ENCODE measurements around the gene GFPT2.

GFPT2 gene

DNA sequence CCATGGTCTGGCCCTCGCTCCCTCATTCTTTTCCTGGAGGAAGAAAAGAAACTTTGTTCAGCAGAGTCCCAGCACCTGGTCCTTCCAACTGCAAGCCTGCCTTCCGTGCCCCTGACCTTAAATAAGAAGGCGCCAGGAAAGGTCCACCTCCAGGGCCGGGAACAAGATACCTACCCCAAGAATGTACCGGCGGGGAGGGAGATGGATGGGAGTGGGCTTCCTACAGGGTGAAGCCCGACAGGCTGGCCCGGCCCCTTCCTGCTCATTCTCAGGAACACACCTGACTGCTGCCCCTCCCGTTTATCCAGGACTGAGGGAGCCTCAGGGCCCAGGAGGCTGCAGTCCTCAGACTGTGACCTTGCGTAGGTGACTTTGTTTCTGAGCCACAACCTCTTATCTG lies 27.3 kb upstream of the GFPT2 start:
- Histone ChIP-seq H3K4me3 (ENCODE audit: low read depth in 1 of 2, low read length in 2 of 2) (no peak overlapping the region), H3K9me3 (ENCODE audit: insufficient read depth, low read length, severe bottlenecking) (no peaks in the 10 kb centered on the region), H3K79me2 (ENCODE audit: insufficient read depth, low read length) (no peaks in the 10 kb centered on the region), H3K4me1 (ENCODE audit: insufficient read depth, low read length) (no peaks in the 10 kb centered on the region), H2AFZ (ENCODE audit: low read depth, low read length) (no peak overlapping the region), H3K36me3 (ENCODE audit: insufficient read depth, low read length) (no peaks in the 10 kb centered on the region), H4K20me1 (ENCODE audit: insufficient read depth, low read length) (no peaks in the 10 kb centered on the region), H3K4me2 (ENCODE audit: insufficient read depth, low read length) (no peak overlapping the region), H3K27ac (ENCODE audit: low read length) (no peak overlapping the region), H3K9ac (ENCODE audit: low read depth, low read length) (no peak overlapping the region), H3K27me3 (ENCODE audit: insufficient read depth, low read length, poor library complexity) (no peaks in the 10 kb centered on the region)
- TF ChIP-seq EZH2 (IDR thresholded peaks at IDR 0.05; ENCODE audit: borderline replicate concordance, low read depth, low read length, severe bottlenecking): no peak
- TF ChIP-seq, protein P1, sequence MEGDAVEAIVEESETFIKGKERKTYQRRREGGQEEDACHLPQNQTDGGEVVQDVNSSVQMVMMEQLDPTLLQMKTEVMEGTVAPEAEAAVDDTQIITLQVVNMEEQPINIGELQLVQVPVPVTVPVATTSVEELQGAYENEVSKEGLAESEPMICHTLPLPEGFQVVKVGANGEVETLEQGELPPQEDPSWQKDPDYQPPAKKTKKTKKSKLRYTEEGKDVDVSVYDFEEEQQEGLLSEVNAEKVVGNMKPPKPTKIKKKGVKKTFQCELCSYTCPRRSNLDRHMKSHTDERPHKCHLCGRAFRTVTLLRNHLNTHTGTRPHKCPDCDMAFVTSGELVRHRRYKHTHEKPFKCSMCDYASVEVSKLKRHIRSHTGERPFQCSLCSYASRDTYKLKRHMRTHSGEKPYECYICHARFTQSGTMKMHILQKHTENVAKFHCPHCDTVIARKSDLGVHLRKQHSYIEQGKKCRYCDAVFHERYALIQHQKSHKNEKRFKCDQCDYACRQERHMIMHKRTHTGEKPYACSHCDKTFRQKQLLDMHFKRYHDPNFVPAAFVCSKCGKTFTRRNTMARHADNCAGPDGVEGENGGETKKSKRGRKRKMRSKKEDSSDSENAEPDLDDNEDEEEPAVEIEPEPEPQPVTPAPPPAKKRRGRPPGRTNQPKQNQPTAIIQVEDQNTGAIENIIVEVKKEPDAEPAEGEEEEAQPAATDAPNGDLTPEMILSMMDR (IDR thresholded peaks at IDR 0.05; ENCODE audit: borderline replicate concordance, extremely low read depth, low read length, poor library complexity, severe bottlenecking): no peak
- DNase-seq: no peak
- ATAC-seq (ENCODE audit: insufficient read depth, low read depth): no peak

- no peak overlapping the region for H3K9ac ChIP-seq (ENCODE audit: low read depth, low read length)
- no peak overlapping the region for H3K27ac ChIP-seq (ENCODE audit: low read length)
- H3K4me1 ChIP-seq (ENCODE audit: insufficient read depth, low read length): no peaks in the 10 kb centered on the region
- H2AFZ ChIP-seq (ENCODE audit: low read depth, low read length): no peak overlapping the region
- DNase-seq (no peak), ATAC-seq (ENCODE audit: insufficient read depth, low read depth) (no peak)
- H4K20me1 ChIP-seq (ENCODE audit: insufficient read depth, low read length): no peaks in the 10 kb centered on the region
- H3K79me2 ChIP-seq (ENCODE audit: insufficient read depth, low read length): no peaks in the 10 kb centered on the region
- H3K27me3 ChIP-seq (ENCODE audit: insufficient read depth, low read length, poor library complexity): no peaks in the 10 kb centered on the region
- H3K9me3 ChIP-seq (ENCODE audit: insufficient read depth, low read length, severe bottlenecking): no peaks in the 10 kb centered on the region
- no peaks in the 10 kb centered on the region for H3K36me3 ChIP-seq (ENCODE audit: insufficient read depth, low read length)
- TF ChIP-seq, protein P1 (IDR thresholded peaks at IDR 0.05; ENCODE audit: borderline replicate concordance, extremely low read depth, low read length, poor library complexity, severe bottlenecking): no peak
- no peak for TF ChIP-seq EZH2 (IDR thresholded peaks at IDR 0.05; ENCODE audit: borderline replicate concordance, low read depth, low read length, severe bottlenecking)
- H3K4me3 ChIP-seq (ENCODE audit: low read depth in 1 of 2, low read length in 2 of 2): no peak overlapping the region
- no peak overlapping the region for H3K4me2 ChIP-seq (ENCODE audit: insufficient read depth, low read length)
Observed at GRCh38 chr5:180379355-180380070, 26.4 kb upstream of the GFPT2 start.

DNA sequence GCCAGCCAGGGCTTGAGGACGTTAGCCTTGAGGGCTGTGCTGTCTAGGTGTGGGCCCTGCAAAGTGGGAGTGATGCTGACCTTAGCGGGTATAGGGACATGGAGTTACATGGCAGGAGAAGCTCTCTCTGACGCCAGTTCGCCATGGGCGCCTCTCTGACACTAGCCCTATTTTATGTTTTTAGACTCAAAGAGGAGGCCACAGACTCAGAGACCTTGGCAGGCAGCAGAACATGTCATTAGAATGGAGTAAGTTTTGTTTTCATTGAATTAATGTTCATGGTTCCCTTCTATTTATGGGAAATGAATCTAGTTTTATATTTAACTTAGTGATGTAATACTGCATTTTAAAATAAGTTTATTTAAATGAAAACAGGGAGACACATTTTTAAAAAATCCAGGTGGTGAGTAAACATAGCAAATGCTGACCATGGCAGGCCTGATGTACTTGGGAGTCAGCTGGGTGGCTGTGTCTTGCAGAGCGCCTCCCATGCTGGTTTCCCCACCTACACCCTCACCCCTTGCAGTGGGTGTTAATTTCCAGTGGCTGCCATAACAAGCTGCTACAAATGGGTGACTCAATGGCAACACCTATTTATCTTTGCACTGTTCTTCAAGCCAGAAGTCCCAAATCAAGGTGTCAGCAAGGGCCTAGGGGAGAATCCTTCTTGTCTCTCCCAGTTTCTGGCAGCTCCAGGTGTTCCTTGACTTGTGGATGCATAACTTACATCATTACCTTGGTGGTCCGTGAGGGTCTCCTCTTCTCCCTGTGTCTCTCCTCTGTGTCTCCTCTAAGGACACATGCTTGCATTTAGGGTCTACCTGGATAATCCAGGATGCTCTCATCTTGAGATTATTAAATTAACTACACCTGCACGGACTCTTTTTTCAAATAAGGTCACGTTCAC lies 25.6 kb upstream of the GFPT2 start:
- Histone ChIP-seq H3K4me2 (ENCODE audit: insufficient read depth, low read length) (no peak overlapping the region), H3K4me3 (ENCODE audit: low read depth in 1 of 2, low read length in 2 of 2) (no peak overlapping the region), H3K27me3 (ENCODE audit: insufficient read depth, low read length, poor library complexity) (no peaks in the 10 kb centered on the region), H3K4me1 (ENCODE audit: insufficient read depth, low read length) (no peaks in the 10 kb centered on the region), H3K79me2 (ENCODE audit: insufficient read depth, low read length) (no peaks in the 10 kb centered on the region), H4K20me1 (ENCODE audit: insufficient read depth, low read length) (no peaks in the 10 kb centered on the region), H3K27ac (ENCODE audit: low read length) (no peak overlapping the region), H2AFZ (ENCODE audit: low read depth, low read length) (no peak overlapping the region), H3K9me3 (ENCODE audit: insufficient read depth, low read length, severe bottlenecking) (no peaks in the 10 kb centered on the region), H3K36me3 (ENCODE audit: insufficient read depth, low read length) (no peaks in the 10 kb centered on the region), H3K9ac (ENCODE audit: low read depth, low read length) (no peak overlapping the region)
- DNase-seq: no peak
- ATAC-seq (ENCODE audit: insufficient read depth, low read depth): no peak
- TF ChIP-seq, protein P1 (IDR thresholded peaks at IDR 0.05; ENCODE audit: borderline replicate concordance, extremely low read depth, low read length, poor library complexity, severe bottlenecking): no peak
- no peak for TF ChIP-seq EZH2 (IDR thresholded peaks at IDR 0.05; ENCODE audit: borderline replicate concordance, low read depth, low read length, severe bottlenecking)

All from DND-41 (cell line).